ENCODE measurements around the gene NUMBL. TPM values are rescaled to one million over a fixed set of nuclear protein-coding genes. Genes with fewer than 3 reads are reported as not detected.

Gene NUMBL
- total and polyA plus RNA-seq, 2 of the 8 experiments (the other 6 are each of a cell fraction or from before 2014, with no cell fraction given) = 13.5 to 24.8 TPM

GRCh38 chr19:40621966-40622772 is 68.3 kb downstream of the NUMBL start (continued):
- TF ChIP-seq SAP30 (IDR thresholded peaks at IDR 0.05; ENCODE audit: insufficient read depth, insufficient replicate concordance, low read length) = no peak
- no peak for TF ChIP-seq HDAC2 (IDR thresholded peaks at IDR 0.05; ENCODE audit: borderline replicate concordance in 1 of 2, low read depth in 2 of 2, low read length in 2 of 2)
- no peak for TF ChIP-seq RNF2 (IDR thresholded peaks at IDR 0.05; ENCODE audit: borderline replicate concordance, low read depth, low read length, missing control alignments, poor library complexity, severe bottlenecking)
- TF ChIP-seq GABPA (IDR thresholded peaks at IDR 0.05; ENCODE audit: borderline replicate concordance, insufficient read depth, low read length) = no peak
- no peak for TF ChIP-seq FOSL1 (IDR thresholded peaks at IDR 0.05; ENCODE audit: insufficient read depth, low read depth, low read length)
